ENCODE data around the gene KIR3DL2.
"Not testable (repeated sequence)": the region's sequence is repeated elsewhere in the genome, so short reads cannot be mapped to it uniquely, and the experiment has no call there.

Gene KIR3DL2

DNA sequence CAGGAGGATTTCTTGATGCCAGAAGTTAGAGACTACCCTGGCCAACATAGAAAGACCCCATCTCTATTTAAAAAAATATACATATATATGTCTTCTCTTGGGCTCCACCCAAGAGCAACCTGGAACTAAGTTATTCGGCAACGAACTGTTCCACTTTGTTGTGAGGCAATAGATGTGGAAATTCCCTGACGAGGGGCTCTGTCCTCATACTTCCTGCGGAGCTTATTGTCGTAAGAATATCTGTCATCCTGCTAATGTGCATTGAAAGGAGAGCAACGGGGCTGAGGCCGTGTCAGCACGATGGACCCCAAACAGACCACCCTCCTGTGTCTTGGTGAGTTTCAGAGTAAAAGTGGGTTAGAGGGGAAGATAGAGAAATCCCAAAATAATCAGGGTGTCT lies 23.7 kb downstream of the KIR3DL2 start, which contains the start of gene FCAR:
TSS of gene FCAR (plus strand) at position 246 of the 400 bp plus-strand sequence. CDS start at position 301, 55 bp downstream.
- no peak for DNase-seq

DNA sequence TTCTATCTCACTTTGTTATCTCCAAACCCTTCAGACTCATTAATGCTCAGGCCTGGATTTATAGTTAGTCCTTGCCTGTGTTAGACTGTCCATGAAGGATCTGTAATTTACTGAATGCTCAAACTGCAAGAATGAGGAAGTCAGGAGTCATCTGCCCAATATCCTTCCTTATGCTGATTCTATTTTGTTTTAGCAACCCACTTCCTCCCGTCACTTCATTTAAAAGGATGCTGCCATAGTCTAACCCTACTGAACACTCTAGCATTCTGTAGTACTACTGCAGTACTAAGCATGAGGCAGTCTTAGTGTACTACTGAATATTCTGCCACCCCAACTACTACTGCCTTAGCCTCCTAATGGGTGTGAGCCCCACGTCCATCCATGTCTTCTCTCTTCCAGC lies 25.3 kb downstream of the KIR3DL2 start:
- DNase-seq: no peak

DNA sequence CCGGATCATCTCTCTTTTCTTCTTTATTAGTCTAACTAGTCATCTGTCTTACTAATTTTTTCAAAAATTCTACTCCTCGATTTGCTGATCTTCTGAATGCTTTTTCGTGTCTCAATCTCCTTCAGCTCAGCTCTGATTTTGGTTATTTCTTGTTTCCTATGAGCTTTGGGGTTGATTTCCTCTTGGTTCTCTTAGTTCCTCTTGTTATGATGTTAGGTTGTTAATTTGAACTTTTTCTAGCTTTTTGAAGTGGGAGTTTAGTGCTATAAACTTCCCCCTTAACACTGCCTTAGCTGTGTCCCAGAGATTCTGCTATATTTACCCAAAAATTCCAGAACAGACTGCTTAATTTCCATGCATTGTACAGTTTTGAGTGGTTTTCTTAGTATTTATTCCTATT lies 27.2 kb downstream of the KIR3DL2 start:
- DNase-seq: no peak

DNA sequence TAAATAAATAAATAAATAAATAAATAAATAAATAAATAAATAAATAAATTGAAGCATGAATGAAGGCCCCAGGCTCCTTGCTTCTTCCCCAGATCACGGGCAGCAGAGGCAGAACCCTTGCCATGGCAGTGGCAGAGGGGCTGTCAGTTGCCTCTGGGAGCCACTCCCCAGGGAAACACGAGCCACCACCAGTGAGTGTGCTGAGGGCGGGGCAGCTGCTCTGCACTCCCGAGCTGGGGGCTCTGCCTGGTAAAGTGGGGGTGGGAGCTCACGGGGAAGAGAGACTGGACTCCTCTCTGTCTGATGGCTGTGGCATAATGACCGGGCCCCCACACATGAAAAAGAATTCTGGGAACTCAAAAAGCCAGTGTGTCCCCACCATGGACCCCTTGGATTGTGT lies 31.6 kb downstream of the KIR3DL2 start:
- DNase-seq: no peak

DNA sequence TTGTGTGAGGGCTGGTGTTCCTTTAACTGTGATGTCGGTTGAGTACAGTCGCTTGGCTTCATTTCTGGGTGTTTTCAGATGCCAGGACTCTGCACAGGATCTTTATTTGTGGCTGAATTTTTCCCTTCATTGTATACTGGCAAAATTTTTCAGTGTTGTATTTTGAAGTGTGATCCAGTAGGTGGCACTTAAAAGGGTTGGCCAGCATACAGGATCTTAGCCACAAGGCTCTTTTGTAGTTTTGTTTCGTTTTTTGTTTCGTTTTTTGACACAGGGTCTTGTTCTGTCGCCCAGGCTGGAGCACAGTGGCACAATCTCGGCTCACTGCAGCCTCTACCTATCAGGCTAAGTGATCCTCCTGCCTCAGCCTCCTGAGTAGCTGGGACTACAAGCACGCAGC lies 32.5 kb downstream of the KIR3DL2 start:
- no peak for DNase-seq

DNA sequence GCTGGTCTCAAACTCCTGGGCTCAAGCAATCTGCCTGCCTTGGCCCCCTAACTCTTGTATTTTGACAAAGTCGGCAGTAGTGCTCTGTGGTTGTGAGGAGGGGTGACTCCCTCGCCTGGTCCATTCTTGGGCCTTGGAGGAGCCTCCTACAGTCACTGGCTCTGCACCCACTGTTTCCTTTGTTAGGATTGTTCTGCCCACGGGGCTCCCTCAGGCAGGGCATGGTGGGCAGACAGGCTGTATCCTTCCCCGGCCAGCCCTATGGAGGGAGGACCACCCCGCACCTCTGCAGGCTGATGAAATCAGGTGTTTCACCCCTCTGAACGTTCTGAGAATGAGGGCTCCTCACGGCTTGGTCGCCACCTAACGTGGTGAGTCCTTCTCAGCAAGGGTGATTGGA lies 33.0 kb downstream of the KIR3DL2 start:
- no peak for DNase-seq

DNA sequence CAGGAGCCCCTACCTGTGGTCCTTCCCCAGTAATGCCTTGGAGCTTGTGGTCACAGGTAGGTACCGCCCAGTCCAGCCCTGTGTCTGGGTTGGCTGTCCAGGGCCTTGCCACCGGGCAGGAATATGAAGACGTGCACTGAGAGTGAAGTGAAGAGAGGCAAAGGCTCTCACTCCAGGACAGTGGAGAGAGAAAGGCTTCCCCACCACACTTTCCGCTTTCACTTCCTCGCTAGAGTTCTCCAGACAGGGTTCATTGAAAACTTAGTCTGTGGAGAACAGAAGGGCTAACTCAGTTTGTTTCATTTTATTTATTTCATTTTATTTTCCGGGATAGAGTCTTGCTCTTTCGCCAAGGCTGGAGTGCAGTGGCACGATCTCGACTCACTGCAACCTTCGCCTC lies 38.0 kb downstream of the KIR3DL2 start:
- DNase-seq: no peak

DNA sequence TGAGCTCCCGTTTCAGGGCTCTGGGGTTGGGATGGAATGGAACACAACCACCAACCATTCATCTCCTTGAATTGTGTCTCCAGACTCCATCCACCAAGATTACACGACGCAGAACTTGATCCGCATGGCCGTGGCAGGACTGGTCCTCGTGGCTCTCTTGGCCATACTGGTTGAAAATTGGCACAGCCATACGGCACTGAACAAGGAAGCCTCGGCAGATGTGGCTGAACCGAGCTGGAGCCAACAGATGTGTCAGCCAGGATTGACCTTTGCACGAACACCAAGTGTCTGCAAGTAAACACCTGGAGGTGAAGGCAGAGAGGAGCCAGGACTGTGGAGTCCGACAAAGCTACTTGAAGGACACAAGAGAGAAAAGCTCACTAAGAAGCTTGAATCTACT lies 39.3 kb downstream of the KIR3DL2 start:
- DNase-seq: no peak

DNA sequence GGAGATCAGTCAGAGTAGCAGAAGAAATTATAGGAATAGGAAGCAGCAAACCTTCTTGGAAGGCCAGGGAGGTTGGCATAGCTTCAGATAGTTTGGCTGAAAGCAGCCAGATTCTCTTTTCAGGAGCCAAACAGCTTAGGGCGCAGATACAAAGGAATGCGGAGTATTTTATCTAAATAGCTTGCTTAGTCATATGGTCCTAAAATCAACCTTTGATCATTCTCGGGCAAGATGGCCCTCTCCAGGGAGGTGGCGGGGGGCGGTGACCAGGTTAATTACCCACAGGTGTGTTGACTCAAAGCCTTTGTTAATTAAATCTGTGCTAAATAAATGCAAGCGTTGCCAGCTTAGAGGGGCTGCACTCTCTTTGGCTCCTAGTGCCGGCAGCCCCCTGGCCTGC lies 43.2 kb downstream of the KIR3DL2 start:
- DNase-seq: peak; percentile 78

DNA sequence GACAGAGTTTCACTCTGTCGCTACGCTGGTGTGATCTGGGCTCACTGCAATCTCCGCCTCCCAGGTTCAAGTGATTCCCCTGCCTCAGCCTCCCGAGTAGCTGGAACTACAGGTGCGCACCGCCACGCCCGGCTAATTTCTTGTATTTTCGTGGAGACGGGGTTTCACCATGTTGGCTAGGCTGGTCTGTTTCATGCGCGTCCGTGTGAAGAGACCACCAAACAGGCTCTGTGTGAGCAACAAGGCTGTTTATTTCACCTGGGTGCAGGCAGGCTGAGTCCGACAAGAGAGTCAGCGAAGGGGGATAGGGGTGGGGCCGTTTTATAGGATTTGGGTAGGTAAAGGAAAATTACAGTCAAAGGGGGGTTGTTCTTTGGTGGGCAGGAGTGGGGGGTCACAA lies 43.9 kb downstream of the KIR3DL2 start:
- not testable (repeated sequence) for DNase-seq

DNA sequence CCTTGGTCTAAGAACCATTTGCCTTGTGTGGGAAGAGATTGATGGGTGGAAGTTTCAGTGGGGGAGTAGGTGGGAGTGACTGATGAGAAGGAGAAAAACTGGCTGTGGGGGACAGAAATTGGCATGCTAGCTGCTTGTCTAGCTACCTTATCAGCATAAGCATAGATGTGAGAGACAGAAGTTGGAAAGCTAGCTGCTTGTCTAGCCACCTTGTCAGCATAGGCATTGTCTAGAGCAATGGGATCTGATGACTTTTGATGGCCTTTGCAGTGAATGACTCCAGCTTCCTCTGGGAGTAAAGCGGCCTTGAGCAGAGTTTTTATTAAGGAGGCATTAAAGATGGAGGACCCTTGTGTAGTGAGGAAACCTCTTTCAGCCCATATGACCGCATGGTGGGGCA lies 45.8 kb downstream of the KIR3DL2 start:
- no peak for DNase-seq

DNA sequence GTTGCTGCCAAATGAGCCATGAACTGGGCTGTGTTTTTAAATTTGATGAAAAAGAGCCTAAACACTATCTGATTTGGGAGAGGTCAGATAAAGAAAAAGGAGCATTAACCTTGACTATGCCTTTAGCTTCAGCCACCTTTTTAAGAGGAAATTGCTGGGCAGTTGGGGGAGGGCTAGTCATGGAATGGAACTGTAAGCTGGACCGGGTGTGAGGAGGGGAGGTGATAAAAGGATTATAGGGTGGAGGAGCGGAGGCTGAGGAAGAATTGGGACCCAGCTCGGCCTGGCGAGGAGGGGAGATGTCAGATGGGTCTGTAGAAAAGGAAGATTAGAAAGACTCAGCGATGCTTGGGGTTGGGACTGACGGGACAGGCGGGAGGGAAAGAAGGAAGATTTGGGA lies 48.4 kb downstream of the KIR3DL2 start:
- DNase-seq: not testable (repeated sequence)

DNA sequence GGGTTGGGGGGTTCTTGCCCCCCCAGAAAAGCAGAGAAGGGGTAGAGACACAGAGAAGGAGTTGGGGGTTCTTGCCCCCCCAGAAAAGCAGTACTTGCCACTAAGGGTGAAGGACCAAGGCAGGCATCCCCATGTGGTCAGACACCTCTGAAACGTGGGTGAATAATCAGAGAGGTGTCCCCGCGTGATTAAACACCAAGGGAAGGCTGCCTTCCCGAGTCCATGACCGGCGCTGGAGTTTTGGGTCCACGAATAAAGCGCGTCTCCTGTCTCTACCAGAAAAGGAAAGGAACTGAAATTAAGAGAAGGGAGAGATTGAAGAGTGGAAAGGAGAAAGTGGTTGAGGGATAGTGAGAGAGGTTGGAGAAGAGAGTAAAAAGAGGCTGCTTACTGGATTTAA lies 49.4 kb downstream of the KIR3DL2 start:
- not testable (repeated sequence) for DNase-seq

DNA sequence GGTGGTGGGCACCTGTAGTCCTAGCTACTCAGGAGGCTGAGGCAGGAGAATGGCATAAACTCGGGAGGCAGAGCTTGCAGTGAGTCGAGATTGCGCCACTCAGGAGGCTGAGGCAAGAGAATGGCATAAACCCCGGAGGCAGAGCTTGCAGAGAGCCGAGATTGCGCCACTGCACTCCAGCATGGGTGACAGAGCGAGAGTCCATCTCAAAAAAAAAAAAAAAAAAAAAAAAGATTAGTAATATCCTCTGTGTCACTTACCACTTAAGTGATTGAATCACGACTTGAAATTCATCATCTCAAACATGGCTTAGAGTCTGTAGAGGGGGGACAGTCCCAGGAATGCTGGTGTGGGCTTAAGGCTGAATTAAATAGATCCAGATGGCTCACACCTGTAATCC lies 50.9 kb downstream of the KIR3DL2 start:
- DNase-seq: not testable (repeated sequence)

DNA sequence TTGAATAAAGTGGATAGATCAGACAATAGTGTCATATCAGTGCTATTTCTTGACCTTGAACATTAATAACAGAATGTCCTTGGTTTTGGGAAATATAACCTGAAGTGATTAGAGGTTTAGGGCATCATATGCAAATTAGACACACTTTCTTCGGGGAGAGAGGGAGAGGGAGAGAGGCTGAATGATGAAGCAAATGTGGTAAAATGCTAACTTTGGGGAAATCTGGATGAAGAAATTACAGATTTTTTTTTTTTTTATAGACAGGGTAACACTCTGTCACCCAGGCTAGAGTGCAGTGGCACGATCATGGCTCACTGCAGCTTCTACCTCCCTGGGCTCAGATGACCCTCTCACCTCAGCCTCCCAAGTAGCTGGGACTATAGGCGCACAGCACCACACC lies 51.8 kb downstream of the KIR3DL2 start:
- no peak for DNase-seq

DNA sequence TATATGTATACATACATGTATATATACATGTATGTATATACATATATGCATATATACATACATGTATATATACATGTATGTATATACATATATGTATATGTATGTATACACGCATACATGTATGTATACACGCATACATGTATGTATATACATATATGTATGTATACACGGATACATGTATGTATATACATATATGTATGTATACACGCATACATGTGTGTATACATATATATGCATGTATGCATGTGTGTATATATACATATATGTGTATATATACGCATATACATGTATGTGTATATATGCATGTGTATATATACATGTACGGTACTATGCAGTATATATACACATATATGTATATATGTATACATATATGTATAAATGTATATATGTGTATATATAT lies 53.1 kb downstream of the KIR3DL2 start:
- DNase-seq: no peak

DNA sequence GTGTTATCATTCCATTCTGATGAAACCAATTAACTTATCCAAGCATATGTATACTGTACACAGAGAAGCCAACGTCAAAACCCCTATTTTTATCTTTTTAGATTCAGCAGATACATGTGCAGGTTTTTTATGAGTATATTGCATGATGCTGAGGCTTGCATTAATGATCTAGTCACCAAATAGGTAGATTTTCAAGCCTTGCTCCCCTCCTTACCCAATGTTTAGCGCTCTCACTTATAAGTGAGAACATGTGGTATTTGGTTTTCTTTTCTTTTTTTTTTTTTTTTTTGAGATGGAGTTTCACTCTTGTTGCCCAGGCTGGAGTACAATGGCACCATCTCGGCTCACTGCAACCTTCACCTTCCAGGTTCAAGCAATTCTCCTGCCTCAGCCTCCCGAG lies 54.0 kb downstream of the KIR3DL2 start:
- DNase-seq: not testable (repeated sequence)

DNA sequence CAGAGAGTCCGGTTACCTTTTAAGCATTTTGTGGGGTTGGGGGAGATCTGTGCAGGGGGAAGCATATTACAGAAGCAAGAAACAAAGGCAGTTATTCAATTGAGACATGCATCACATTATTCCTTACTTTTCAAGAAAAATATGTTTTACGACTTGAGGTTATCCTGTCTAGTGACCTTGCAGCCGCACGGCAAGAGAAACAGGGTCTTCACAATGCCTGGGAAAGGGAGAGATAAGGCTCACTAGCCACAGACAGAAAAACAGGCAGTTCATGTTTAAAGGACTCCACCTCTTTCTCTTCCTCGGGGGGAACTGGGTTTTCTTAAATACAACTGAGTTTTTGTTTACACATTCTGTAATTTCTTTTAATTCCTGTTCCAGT lies 55.2 kb downstream of the KIR3DL2 start:
- no peak for DNase-seq

DNA sequence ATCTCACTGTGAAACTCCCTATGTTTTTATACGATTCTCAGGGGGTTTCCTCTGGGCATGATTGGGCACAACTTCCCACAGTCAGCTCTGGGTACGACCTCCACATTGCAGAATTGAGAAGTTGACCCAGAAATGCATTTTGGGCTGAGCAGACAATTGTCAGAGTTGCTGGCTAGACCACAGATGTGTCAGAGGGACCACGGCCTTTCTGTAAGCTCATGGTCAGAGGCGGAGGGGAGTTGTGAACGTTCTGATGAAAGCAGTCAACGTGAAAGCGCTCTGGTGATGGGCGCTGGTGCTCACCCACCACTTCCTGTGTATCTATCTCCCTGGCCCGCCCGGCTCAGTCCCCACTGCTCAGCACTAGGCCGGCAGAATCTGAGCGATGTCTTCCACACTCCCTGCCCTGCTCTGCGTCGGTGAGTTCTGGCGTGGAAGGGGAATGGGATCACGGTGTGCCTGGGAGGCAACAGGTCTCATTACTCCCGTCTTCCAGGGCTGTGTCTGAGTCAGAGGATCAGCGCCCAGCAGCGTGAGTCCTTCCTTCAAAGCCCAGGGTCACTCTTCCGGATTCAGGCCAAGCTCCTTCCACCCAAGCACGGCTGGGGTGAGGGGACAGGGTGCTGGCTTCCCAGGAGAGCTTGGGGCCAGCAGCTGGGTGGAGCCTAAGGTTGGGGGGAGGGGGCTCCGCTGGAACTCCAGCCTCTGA lies 55.7 kb downstream of the KIR3DL2 start, which contains the start of gene NCR1:
TSS of gene NCR1 (plus strand) at position 346 of the 709 bp plus-strand sequence. CDS start at position 386, 40 bp downstream.
- peak; percentile 75 for DNase-seq

DNA sequence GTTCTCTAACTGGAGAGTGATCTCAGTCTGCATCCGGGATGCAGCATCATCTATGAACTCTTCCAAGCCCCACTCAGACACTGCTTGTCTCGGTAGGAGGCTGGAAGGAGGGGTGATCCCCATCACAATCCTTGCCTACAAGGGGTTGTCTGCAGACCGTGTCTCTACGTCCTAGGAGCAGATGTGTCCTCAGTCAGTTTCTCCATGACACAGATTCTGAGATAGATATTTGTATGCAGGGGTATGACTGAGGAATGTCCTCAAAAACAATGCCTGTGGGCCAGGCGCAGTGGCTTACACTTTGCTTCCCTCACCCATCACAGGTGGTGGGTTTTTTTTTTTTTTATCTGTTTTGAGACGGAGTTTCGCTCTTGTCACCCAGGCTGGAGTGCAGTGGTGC lies 56.6 kb downstream of the KIR3DL2 start:
- no peak for DNase-seq

DNA sequence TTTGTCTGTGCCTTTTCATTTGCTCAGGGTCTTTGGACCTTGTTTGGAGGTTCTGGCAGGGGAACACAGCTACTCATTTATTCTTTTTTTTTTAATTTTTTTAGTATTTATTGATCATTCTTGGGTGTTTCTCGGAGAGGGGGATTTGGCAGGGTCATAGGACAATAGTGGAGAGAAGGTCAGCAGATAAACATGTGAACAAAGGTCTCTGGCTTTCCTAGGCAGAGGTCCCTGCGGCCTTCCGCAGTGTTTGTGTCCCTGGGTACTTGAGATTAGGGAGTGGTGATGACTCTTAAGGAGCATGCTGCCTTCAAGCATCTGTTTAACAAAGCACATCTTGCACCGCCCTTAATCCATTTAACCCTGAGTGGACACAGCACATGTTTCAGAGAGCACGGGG lies 57.7 kb downstream of the KIR3DL2 start:
- not testable (repeated sequence) for DNase-seq
